ENCODE results near the gene BTG2.

Gene BTG2

GRCh38 chr1:203325418-203326091, 20.2 kb downstream of the BTG2 start:
- Histone ChIP-seq H3K4ac (ENCODE audit: low read depth, low read length) (no peak overlapping the region), H2BK15ac (replicated peaks; ENCODE audit: low read depth) (peak overlapping the region; percentile 10), H3K56ac (ENCODE audit: low read length) (no peak overlapping the region), H3K27ac (ENCODE audit: low read depth, low read length) (peak overlapping the region; percentile 8), H3K23ac (ENCODE audit: low read length) (no peak overlapping the region), H3K4me1 (ENCODE audit: control insufficient read depth, low read depth, low read length) (peaks cover 5% of the 10 kb centered on the region), H3K79me1 (ENCODE audit: low read length) (no peaks in the 10 kb centered on the region), H3K4me2 (ENCODE audit: low read length) (no peak overlapping the region), H3K9ac (ENCODE audit: low read length) (no peak overlapping the region), H3K27me3 (ENCODE audit: insufficient read depth, low read length, poor library complexity) (no peaks in the 10 kb centered on the region), H2AK5ac (ENCODE audit: low read length) (no peak overlapping the region), H3K18ac (ENCODE audit: low read length) (no peak overlapping the region), H3K36me3 (ENCODE audit: control insufficient read depth, insufficient read depth, low read length) (no peaks in the 10 kb centered on the region), H2BK120ac (ENCODE audit: low read depth, low read length) (no peak overlapping the region), H4K8ac (ENCODE audit: low read depth, low read length) (no peak overlapping the region), H2BK5ac (ENCODE audit: low read length) (no peak overlapping the region), H4K5ac (ENCODE audit: low read length) (no peak overlapping the region), H3K79me2 (ENCODE audit: control insufficient read depth, insufficient read depth, low read length) (no peaks in the 10 kb centered on the region), H3K4me3 (ENCODE audit: low read length) (no peak overlapping the region)
- DNase-seq = no peak
- no CpG with 5 or more reads among the region's 13 CpGs for WGBS (ENCODE audit: extremely low coverage, insufficient coverage, low lambda C conversion rate)

- DNase-seq = peak; percentile 95
- no peaks in the 10 kb centered on the region for H3K27me3 ChIP-seq (ENCODE audit: insufficient read depth, low read length, poor library complexity)
- H3K23ac ChIP-seq (ENCODE audit: low read length) = no peak overlapping the region
- no peaks in the 10 kb centered on the region for H3K36me3 ChIP-seq (ENCODE audit: control insufficient read depth, insufficient read depth, low read length)
- peak overlapping the region; percentile 42 for H3K4ac ChIP-seq (ENCODE audit: low read depth, low read length)
- no peak overlapping the region for H4K5ac ChIP-seq (ENCODE audit: low read length)
- H4K8ac ChIP-seq (ENCODE audit: low read depth, low read length) = no peak overlapping the region
- H3K9ac ChIP-seq (ENCODE audit: low read length) = peak overlapping the region; percentile 74
- H3K79me2 ChIP-seq (ENCODE audit: control insufficient read depth, insufficient read depth, low read length) = no peaks in the 10 kb centered on the region
- peak overlapping the region; percentile 97 for H3K4me2 ChIP-seq (ENCODE audit: low read length)
- no CpG with 5 or more reads among the region's 49 CpGs for WGBS (ENCODE audit: extremely low coverage, insufficient coverage, low lambda C conversion rate)
- H2BK15ac ChIP-seq (replicated peaks; ENCODE audit: low read depth) = no peak overlapping the region
- no peaks in the 10 kb centered on the region for H3K79me1 ChIP-seq (ENCODE audit: low read length)
- peak overlapping the region; percentile 84 for H3K56ac ChIP-seq (ENCODE audit: low read length)
- peaks cover 3% of the 10 kb centered on the region for H3K4me1 ChIP-seq (ENCODE audit: control insufficient read depth, low read depth, low read length)
- peak overlapping the region; percentile 75 for H3K18ac ChIP-seq (ENCODE audit: low read length)
- H3K27ac ChIP-seq (ENCODE audit: low read depth, low read length) = peak overlapping the region; percentile 76
- no peak overlapping the region for H3K4me3 ChIP-seq (ENCODE audit: low read length)
- no peak overlapping the region for H2AK5ac ChIP-seq (ENCODE audit: low read length)
- H2BK120ac ChIP-seq (ENCODE audit: low read depth, low read length) = no peak overlapping the region
- no peak overlapping the region for H2BK5ac ChIP-seq (ENCODE audit: low read length)
Observed at GRCh38 chr1:203326830-203327683, 21.7 kb downstream of the BTG2 start.

- Histone ChIP-seq H3K79me1 (ENCODE audit: low read length) (no peaks in the 10 kb centered on the region), H2BK15ac (replicated peaks; ENCODE audit: low read depth) (no peak overlapping the region), H3K23ac (ENCODE audit: low read length) (no peak overlapping the region), H3K18ac (ENCODE audit: low read length) (peak overlapping the region; percentile 75), H3K4ac (ENCODE audit: low read depth, low read length) (peak overlapping the region; percentile 42), H3K27me3 (ENCODE audit: insufficient read depth, low read length, poor library complexity) (no peaks in the 10 kb centered on the region), H3K27ac (ENCODE audit: low read depth, low read length) (peak overlapping the region; percentile 76), H3K4me1 (ENCODE audit: control insufficient read depth, low read depth, low read length) (peaks cover 3% of the 10 kb centered on the region), H2AK5ac (ENCODE audit: low read length) (no peak overlapping the region), H3K56ac (ENCODE audit: low read length) (peak overlapping the region; percentile 80), H4K8ac (ENCODE audit: low read depth, low read length) (no peak overlapping the region), H3K36me3 (ENCODE audit: control insufficient read depth, insufficient read depth, low read length) (no peaks in the 10 kb centered on the region), H4K5ac (ENCODE audit: low read length) (no peak overlapping the region), H3K4me2 (ENCODE audit: low read length) (peak overlapping the region; percentile 79), H2BK5ac (ENCODE audit: low read length) (no peak overlapping the region), H3K9ac (ENCODE audit: low read length) (peak overlapping the region; percentile 66), H3K79me2 (ENCODE audit: control insufficient read depth, insufficient read depth, low read length) (no peaks in the 10 kb centered on the region), H2BK120ac (ENCODE audit: low read depth, low read length) (no peak overlapping the region), H3K4me3 (ENCODE audit: low read length) (peak overlapping the region; percentile 15)
- DNase-seq = peak; percentile 90
- no CpG with 5 or more reads among the region's 31 CpGs for WGBS (ENCODE audit: extremely low coverage, insufficient coverage, low lambda C conversion rate)
Observed at GRCh38 chr1:203327684-203328457, 22.6 kb downstream of the BTG2 start.

GRCh38 chr1:203328714-203329122, 23.4 kb downstream of the BTG2 start:
- no peak overlapping the region for H2BK15ac ChIP-seq (replicated peaks; ENCODE audit: low read depth)
- no peak overlapping the region for H2BK120ac ChIP-seq (ENCODE audit: low read depth, low read length)
- H3K56ac ChIP-seq (ENCODE audit: low read length) = no peak overlapping the region
- no peak overlapping the region for H2AK5ac ChIP-seq (ENCODE audit: low read length)
- no peak overlapping the region for H4K8ac ChIP-seq (ENCODE audit: low read depth, low read length)
- H4K5ac ChIP-seq (ENCODE audit: low read length) = no peak overlapping the region
- H3K27me3 ChIP-seq (ENCODE audit: insufficient read depth, low read length, poor library complexity) = no peaks in the 10 kb centered on the region
- WGBS (ENCODE audit: extremely low coverage, insufficient coverage, low lambda C conversion rate) = no CpG with 5 or more reads among the region's 7 CpGs
- peaks cover 3% of the 10 kb centered on the region for H3K4me1 ChIP-seq (ENCODE audit: control insufficient read depth, low read depth, low read length)
- H3K9ac ChIP-seq (ENCODE audit: low read length) = no peak overlapping the region
- no peaks in the 10 kb centered on the region for H3K79me2 ChIP-seq (ENCODE audit: control insufficient read depth, insufficient read depth, low read length)
- H2BK5ac ChIP-seq (ENCODE audit: low read length) = no peak overlapping the region
- DNase-seq = peak; percentile 34
- no peak overlapping the region for H3K4me2 ChIP-seq (ENCODE audit: low read length)
- no peak overlapping the region for H3K4ac ChIP-seq (ENCODE audit: low read depth, low read length)
- H3K36me3 ChIP-seq (ENCODE audit: control insufficient read depth, insufficient read depth, low read length) = no peaks in the 10 kb centered on the region
- H3K27ac ChIP-seq (ENCODE audit: low read depth, low read length) = no peak overlapping the region
- H3K18ac ChIP-seq (ENCODE audit: low read length) = no peak overlapping the region
- no peaks in the 10 kb centered on the region for H3K79me1 ChIP-seq (ENCODE audit: low read length)
- no peak overlapping the region for H3K4me3 ChIP-seq (ENCODE audit: low read length)
- no peak overlapping the region for H3K23ac ChIP-seq (ENCODE audit: low read length)

GRCh38 chr1:203331224-203331623, 25.9 kb downstream of the BTG2 start:
- Histone ChIP-seq H3K56ac (ENCODE audit: low read length) (no peak overlapping the region), H3K4me1 (ENCODE audit: control insufficient read depth, low read depth, low read length) (peaks cover 3% of the 10 kb centered on the region), H3K4ac (ENCODE audit: low read depth, low read length) (no peak overlapping the region), H3K79me1 (ENCODE audit: low read length) (no peaks in the 10 kb centered on the region), H2BK5ac (ENCODE audit: low read length) (no peak overlapping the region), H3K4me3 (ENCODE audit: low read length) (no peak overlapping the region), H3K27ac (ENCODE audit: low read depth, low read length) (no peak overlapping the region), H3K4me2 (ENCODE audit: low read length) (no peak overlapping the region), H3K27me3 (ENCODE audit: insufficient read depth, low read length, poor library complexity) (no peaks in the 10 kb centered on the region), H2AK5ac (ENCODE audit: low read length) (no peak overlapping the region), H3K9ac (ENCODE audit: low read length) (no peak overlapping the region), H3K79me2 (ENCODE audit: control insufficient read depth, insufficient read depth, low read length) (no peaks in the 10 kb centered on the region), H3K23ac (ENCODE audit: low read length) (no peak overlapping the region), H3K18ac (ENCODE audit: low read length) (no peak overlapping the region), H3K36me3 (ENCODE audit: control insufficient read depth, insufficient read depth, low read length) (no peaks in the 10 kb centered on the region), H4K8ac (ENCODE audit: low read depth, low read length) (no peak overlapping the region), H4K5ac (ENCODE audit: low read length) (no peak overlapping the region), H2BK120ac (ENCODE audit: low read depth, low read length) (no peak overlapping the region), H2BK15ac (replicated peaks; ENCODE audit: low read depth) (no peak overlapping the region)
- WGBS (ENCODE audit: extremely low coverage, insufficient coverage, low lambda C conversion rate) = no CpG with 5 or more reads among the region's 1 CpG
- no peak for DNase-seq

Measured in mesendoderm (in vitro differentiated cells).